Tibial nerve (tissue), 4 donors: Measurements from ENCODE around the gene GPS1.

Source experiments
- CTCF ChIP-seq, 5 experiments: fragments of 200-600 bp in 3 of 5; fragments of 450-650 bp in 2 of 5; sonication (generic) in 3 of 5; IDR thresholded peaks; one replicate each; pipeline ENCODE4 v1.5.1; 2016 to 2019; ENCODE audit warnings: antibody characterized with exemption in 5 of 5, mild to moderate bottlenecking in 3 of 5, moderate library complexity in 2 of 5
- EP300 ChIP-seq, 2 donors: sonication (generic); formaldehyde crosslinking; IDR thresholded peaks; one replicate each; pipeline ENCODE4 v1.6.1; 2017; ENCODE audit warnings: antibody characterized with exemption in 2 of 2, mild to moderate bottlenecking in 1 of 2

GRCh38 chr17:82081546-82081945, 29.8 kb downstream of the GPS1 start:
- TF ChIP-seq CTCF (IDR thresholded peaks at IDR 0.05) = no peak
- no peak for TF ChIP-seq EP300 (IDR thresholded peaks at IDR 0.05)
